OCI-LY3 (cell line): ENCODE data around the gene MRM2.

Experiments
- EZH2phosphoT487 ChIP-seq: fragments of 200-600 bp; shearing (Covaris generic); IDR thresholded peaks from 2 replicates; pipeline ENCODE4 v1.6.1; 2018; ENCODE audit warnings: antibody characterized with exemption, mixed run types, low read depth
- TF ChIP-seq, protein P1 (sequence below): fragments of 200-600, 300-600 bp; sonication (generic); IDR thresholded peaks from 2 replicates; pipeline ENCODE4 v1.5.1; 2014; ENCODE audit warnings: antibody characterized with exemption, low read length, low read depth

GRCh38 chr7:2266911-2267310 lies 24.9 kb upstream of the MRM2 start:
- TF ChIP-seq, protein P1, sequence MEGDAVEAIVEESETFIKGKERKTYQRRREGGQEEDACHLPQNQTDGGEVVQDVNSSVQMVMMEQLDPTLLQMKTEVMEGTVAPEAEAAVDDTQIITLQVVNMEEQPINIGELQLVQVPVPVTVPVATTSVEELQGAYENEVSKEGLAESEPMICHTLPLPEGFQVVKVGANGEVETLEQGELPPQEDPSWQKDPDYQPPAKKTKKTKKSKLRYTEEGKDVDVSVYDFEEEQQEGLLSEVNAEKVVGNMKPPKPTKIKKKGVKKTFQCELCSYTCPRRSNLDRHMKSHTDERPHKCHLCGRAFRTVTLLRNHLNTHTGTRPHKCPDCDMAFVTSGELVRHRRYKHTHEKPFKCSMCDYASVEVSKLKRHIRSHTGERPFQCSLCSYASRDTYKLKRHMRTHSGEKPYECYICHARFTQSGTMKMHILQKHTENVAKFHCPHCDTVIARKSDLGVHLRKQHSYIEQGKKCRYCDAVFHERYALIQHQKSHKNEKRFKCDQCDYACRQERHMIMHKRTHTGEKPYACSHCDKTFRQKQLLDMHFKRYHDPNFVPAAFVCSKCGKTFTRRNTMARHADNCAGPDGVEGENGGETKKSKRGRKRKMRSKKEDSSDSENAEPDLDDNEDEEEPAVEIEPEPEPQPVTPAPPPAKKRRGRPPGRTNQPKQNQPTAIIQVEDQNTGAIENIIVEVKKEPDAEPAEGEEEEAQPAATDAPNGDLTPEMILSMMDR = no peak
- TF ChIP-seq EZH2phosphoT487 = no peak
